ENCODE results near the gene SLC7A10. TPM values are rescaled to one million over a fixed set of nuclear protein-coding genes. Genes with fewer than 3 reads are reported as not detected.

The SLC7A10 gene
- total RNA-seq, 1 donor from 2014 or later = 0.32 TPM

DNA sequence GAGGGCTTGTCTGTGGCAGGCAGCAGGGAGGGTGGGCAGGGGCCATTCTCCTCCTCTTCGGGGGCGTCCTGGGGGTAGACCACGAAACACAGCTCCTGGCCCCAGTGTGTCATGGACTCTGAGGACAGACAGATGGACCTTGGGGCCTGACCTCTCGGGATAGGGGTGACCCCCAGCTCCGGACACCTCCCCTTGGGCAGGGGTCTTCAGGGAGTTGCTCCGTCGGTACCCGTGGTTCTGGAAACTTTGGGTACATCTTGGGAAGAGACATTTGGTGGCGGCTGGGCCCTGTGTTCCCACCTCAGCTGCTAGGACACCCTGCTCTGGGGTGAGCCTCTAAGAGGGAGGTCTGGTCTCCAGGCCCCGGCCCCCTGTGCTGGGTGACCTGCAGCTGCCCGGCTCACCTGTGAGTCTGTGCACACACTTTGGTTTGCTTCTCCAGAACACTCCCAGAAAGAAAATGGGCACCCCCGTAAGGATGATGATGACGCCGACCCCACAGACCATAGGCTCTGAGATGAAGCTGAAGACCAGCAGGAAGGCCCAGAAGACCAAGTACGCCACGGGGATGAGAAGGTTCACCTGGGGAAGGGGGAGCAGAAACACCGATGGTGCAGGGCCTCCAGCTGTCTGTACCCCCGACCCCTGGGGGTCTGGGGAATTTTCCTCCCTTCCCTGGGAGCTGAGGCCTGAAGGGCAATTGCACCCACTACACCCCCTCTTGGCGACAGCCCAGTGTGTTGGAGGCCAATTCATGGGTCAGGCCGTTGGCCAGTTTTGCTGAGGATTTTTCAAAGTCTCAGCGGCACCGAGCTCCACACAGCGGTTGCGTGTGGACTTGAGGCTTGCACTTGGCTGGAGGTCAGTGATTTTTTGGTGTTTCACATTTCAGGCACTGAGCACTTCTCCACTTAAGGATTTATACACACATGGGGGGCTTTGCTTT is 16.5 kb downstream of the SLC7A10 start:
- DNase-seq (ENCODE audit: missing footprints) (peak; percentile 59), ATAC-seq (peak; percentile 32)
- intact Hi-C loops (cut with DNase I) = no loop called here

DNA sequence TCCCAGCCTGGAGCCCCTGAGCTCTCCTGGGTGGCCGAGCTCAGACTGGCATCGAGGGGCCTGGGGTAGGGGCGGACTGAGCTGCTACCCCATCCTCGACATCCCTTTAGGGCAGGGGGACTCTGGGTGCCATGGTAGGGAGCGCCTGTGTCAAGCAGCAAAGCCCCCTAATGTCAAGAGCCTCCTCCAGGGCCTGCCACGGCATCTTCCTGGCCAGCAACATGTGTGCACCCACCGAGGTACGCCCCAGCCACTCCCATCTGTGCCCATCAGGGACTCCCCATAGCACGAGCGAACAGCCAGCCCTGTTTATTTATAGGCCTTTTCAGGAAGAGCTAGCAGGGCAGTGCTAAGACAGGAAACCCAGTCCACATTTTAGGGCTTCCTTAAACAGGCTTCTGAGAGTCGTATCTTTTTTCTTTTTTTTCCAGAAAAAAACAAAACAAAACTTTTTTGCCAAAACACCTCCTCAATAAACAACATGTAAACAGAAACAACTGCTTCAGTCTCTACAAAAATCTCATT is 17.2 kb downstream of the SLC7A10 start:
- no peak for ATAC-seq
- no peak for DNase-seq (ENCODE audit: missing footprints)
- intact Hi-C loops (cut with DNase I) = no loop called here

DNA sequence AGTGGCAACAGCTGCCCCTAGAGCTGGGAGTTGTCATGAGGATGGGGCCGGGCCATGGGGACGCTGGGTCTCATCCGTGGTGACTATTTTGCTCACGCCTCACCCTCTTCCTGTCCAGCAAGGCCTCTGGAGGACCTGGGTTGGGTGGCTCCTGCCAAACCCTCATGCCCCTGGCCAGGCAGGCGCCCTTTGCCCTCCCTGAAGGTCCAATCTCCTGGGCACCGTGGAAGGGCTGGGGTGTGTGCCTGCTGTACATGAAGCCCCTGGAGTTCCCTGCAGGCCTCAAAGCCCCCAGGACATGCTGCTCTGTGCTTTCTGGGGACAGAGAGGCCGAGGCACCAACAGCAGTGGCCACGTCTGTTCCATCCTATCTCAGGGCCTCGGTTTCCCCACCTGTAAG is 17.7 kb downstream of the SLC7A10 start:
- DNase-seq (ENCODE audit: missing footprints) = no peak
- intact Hi-C loops (cut with DNase I) = no loop called here
- no peak for ATAC-seq

DNA sequence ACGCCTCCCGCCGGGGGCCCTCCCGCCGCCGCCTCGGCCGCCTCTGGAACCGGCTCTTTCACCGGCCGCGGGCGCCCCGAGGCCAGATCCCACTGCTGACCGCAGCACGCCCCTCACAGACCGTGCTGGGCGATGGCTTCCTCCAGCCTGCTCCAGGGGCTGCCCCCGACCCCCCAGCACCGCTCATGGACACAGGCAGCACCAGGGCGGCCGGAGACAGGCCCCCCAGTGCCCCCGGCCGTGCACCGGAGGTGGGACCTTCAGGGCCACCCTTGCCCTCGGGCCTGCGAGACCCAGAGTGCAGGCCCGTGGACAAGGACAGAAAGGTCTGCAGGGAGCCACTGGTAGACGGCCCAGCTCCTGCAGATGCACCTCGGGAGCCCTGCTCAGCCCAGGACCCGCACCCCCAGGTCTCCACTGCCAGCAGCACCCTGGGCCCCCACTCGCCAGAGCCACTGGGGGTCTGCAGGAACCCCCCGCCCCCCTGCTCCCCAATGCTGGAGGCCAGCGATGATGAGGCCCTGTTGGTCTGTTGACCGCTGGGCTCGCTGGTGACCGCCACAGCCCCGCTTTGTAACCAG is 18.5 kb downstream of the SLC7A10 start:
- peak; percentile 50 for DNase-seq (ENCODE audit: missing footprints)
- ATAC-seq = no peak
- intact Hi-C loops (cut with DNase I) = no loop called here

DNA sequence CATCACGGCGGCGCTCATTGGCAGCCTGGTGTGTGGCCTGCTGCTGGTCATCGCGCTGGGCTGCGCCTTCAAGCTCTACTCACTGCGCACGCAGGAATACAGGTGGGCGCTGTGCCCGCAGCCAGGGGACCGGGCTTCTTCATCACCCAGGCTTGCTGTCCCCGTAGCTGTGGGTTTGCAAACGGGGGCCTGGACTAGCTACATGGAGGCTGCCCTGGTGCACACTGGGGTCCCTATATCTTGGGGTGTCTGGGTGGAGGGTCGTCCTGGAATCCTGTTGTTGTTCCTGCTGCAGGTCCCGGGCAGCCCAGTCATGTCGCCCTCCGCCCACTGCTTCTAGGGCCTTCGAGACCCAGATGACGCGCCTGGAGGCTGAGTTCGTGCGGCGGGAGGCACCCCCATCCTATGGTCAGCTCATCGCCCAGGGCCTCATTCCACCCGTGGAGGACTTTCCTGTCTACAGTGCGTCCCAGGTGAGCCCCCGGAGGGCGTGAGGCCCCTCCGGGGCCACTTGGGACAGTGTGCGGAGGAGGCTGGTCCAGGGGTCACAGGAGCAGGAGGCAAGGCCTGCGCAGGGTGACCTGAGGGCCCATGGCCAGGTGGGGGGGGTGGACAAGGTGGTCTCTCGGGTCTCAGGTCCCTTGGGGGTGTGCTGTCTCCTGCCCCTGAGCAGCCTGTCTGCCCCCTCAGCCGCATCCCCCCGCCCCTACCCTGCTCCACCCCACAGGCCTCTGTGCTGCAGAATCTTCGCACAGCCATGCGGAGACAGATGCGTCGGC is 19.2 kb downstream of the SLC7A10 start:
- DNase-seq (ENCODE audit: missing footprints) = peak; percentile 68
- intact Hi-C loops (cut with DNase I) = no loop called here

DNA sequence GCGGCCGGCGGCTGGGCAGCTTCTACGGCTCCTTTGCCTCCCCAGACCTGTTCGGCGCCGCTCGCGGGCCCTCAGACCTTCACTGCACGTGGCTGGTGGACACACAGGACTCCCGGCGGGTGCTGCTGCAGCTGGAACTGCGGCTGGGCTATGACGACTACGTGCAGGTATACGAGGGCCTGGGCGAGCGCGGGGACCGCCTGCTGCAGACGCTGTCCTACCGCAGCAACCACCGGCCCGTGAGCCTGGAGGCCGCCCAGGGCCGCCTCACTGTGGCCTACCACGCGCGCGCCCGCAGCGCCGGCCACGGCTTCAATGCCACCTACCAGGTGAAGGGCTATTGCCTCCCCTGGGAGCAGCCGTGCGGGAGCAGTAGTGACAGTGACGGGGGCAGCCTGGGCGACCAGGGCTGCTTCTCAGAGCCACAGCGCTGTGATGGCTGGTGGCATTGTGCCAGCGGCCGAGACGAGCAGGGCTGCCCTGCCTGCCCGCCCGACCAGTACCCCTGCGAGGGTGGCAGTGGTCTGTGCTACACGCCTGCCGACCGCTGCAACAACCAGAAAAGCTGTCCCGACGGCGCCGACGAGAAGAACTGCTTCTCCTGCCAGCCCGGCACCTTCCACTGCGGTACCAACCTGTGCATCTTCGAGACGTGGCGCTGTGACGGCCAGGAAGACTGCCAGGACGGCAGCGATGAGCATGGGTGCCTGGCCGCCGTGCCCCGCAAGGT is 20.0 kb downstream of the SLC7A10 start:
- DNase-seq (ENCODE audit: missing footprints) (peak; percentile 62), ATAC-seq (no peak)
- intact Hi-C loops (cut with DNase I) = no loop called here

More for the DNA sequence above, 19.2 kb downstream of the SLC7A10 start:
- no peak for ATAC-seq

DNA sequence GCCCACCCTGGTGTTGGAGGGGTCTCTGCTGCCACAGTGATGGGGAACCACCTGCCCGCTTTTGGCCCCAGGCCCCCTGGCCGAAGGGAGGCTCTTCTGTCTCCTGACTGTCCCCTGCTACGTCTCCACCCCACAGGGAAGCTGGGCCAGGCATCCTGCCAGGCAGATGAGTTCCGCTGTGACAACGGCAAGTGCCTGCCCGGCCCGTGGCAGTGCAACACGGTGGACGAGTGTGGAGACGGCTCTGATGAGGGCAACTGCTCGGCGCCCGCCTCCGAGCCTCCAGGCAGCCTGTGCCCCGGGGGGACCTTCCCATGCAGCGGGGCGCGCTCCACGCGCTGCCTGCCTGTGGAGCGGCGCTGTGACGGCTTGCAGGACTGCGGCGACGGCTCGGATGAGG is 20.5 kb downstream of the SLC7A10 start:
- intact Hi-C loops (cut with DNase I) = no loop called here
- DNase-seq (ENCODE audit: missing footprints) = peak; percentile 37
- ATAC-seq = no peak

DNA sequence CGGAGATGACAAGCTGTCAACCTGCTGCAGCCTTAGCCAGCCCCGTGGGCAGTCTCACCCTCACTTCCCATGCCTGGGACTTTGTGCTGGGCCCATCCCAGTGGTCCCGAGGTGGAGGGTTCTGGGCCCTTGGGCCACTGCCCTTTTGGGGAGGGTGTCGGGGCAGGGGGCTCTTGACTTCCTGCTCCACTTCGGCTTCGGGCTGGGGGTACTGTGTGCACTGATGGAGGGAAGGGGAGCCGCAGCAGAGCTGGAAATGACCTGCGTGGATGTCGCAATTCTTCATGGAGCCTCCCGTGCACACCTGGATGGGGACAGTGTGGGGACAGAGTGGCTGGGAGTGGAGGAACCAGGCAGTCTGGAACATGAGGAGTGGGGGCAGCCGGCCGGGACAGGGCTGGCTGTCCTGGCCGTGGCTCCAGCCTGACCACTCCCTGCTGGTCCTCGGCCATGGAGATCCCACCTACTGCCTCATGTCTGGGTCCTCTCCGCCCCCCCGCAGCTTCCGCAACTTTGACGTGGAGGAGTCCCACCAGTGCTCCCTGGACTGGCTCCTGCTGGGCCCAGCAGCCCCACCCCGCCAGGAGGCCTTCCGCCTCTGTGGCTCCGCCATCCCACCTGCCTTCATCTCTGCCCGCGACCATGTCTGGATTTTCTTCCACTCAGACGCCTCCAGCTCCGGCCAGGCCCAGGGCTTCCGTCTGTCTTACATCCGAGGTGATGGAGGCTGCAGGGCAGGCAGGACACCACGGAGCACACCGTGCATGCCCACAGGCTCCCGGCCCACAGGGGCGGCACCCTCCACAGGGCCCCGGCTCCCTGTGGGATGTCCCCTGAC is 21.3 kb downstream of the SLC7A10 start:
- DNase-seq (ENCODE audit: missing footprints) = peak; percentile 23
- intact Hi-C loops (cut with DNase I) = no loop called here
- no peak for ATAC-seq

DNA sequence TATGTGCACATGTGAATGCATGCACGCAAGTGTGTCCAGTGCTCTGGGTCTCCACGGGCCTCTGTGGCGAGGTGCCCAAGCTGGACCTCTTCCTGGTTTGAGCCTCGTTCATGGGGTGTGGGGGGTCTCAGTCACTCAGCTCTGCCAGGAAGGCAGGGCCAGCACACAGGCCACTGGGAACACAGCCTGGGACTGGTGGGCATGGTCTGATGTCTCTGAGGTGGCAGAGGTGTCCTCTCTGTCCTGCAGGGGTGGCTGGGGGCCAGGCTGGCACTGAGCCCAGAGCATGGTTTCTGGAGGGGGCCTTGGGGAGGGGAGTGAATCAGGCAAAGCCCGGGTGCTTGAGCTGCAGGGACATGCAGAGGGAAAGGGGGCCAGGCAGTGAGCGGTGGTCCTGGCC is 22.1 kb downstream of the SLC7A10 start:
- intact Hi-C loops (cut with DNase I) = no loop called here
- peak; percentile 37 for DNase-seq (ENCODE audit: missing footprints)
- no peak for ATAC-seq

DNA sequence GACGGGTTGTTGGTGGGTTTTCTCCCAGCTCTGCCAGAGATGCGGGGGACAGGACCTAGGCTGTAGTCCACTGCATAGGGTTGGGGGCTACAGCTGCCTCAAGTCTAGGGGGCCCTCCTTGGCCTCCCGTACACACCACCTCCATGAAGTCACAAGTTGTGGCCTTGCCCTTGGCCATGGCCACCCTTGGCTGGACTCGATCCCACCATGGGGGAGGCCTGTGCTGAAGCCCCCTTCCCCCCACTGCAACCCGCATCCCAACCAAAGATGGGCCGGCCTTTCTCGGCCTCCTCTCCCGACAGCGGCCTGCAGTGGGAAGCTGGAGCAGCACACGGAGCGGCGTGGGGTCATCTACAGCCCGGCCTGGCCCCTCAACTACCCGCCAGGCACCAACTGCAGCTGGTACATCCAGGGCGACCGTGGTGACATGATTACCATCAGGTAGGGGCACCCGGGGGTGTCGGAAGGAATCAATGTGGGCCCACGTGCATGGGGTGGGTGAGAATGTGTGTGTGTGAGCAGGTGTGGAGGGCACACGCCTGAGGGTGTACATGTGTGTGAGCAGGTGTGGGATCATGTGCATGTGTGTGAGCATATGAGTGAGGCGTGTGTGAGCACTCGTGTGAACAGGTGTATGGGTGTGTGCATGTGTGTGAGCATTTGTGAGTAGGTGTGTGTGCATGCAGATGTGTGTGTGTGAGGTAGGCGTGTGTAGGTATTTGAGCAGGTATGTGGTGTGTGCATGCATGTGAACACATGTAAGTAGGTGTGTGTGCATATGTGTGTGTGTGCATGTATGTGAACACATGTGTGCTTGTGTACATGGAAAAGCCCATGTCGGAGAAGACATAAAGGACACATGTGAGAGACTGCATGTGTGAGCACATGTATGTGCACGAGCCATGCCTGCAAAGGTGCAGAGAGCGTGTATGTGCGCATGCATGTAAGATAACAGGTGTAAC is 22.8 kb downstream of the SLC7A10 start:
- intact Hi-C loops (cut with DNase I) = no loop called here
- DNase-seq (ENCODE audit: missing footprints) = peak; percentile 45
- no peak for ATAC-seq

DNA sequence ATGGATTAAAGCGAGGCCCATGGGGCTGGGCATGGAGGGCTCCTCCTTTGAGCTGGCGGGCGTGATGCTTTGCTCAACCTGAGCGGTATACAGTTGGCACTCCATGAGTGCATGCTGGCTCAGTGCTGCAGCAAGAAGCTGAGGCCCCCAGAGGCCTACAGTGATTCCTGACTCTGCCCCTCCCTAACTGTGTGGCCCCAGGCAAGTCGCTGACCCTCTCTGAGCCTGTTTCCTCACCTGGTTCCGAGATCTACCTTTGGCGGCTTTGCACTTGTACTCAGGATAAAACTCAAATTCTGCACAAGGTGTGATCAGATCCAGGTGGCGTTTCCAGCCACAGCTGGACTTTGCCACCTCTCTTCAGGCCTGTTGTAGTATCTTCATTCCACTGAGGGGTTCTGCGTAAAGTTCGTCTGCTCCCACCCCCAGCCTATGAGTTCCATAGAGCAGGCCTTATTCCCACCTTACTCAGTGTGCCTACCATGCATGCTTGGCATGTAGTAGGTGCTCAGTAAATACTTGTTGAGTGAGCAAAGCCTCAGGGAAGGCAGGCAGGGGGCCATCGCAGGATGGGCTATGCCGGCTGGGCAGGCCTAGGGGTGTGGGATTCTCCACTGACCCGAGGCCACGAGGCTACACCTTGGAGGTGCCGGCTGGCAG is 23.6 kb downstream of the SLC7A10 start:
- intact Hi-C loops (cut with DNase I) = no loop called here
- ATAC-seq (no peak), DNase-seq (ENCODE audit: missing footprints) (no peak)

DNA sequence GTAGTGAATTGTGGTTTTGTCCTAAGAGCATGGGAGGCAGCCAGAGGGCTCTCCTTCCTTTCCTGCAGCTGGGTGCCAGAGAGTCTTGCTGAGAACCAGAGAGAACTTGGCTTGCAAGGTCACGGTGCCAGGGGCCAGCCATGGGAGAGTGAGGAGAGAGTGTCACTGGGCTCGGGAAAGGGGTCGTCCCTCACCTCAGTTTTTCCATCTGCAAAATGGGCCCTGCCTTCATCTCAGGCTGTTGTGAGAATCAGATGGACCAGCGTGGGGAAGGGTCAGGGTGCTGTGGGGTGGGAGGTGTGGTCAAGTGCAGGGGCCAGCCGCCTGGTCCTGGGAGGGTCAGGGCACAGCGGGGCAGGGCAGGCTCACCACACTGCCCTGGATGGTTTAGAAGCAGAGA is 24.2 kb downstream of the SLC7A10 start:
- no peak for ATAC-seq
- DNase-seq (ENCODE audit: missing footprints) = peak; percentile 13
- intact Hi-C loops (cut with DNase I) = no loop called here

DNA sequence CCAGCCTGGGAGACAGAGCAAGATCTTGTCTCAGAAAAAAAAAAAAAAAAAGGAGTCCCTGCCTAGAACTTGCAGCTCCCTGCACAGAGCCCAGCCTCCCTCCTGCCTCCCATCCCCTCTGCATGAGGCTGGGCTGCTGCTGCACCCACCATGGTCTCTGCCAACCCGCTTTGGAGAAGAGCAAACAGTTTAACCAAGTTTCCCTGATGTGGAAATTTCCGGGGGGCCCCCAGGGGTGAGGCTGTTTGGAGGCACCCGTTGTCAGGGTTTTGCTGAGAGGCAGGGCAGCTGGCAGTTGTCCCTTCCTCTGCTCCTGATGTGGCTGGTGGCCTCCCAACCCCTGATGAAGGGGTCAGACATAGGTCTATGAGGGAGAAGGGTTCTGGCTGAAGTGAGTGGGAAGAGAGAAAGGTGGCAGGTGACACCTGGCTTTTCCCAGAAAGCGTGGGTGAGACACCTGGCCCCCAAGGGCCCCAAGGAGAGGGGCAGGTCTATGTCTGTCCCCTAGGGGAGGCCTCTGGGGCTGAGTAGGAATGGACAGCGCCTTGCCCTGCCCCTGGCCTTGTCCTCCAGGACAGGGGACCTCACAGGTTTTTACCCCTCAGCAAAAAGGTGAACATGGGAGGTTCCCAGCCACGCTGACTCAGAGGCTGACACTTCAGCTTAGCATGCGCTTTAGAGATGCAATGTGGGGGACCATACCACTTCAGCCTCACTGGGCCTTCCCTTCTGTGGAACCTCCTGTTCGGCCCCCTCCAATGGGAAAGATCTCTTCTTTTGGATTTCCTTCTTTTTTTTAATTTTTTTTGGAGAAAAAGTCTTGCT is 26.0 kb downstream of the SLC7A10 start:
- no peak for ATAC-seq
- peak; percentile 20 for DNase-seq (ENCODE audit: missing footprints)
- intact Hi-C loops (cut with DNase I) = no loop called here

DNA sequence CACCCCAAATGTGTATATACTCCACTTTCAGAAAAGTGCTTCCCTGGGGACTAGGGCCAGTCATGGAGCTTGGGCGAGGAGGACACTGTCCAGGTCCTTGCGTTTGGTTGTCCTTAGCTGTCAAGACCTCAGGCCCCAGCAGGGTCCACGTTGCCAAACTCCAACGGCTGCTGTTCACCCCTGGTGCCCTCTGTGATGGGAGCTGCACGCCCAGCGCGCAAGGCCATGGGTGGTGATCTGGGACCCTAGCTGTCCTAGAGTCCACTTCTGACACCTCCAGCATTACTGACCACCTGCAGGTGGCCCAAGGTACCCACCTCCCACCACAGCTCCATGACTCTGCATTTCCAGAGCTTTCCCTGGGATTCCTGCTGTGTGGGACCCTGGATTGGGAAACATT is 27.5 kb downstream of the SLC7A10 start:
- no peak for ATAC-seq
- peak; percentile 0 for DNase-seq (ENCODE audit: missing footprints)
- intact Hi-C loops (cut with DNase I) = no loop called here

DNA sequence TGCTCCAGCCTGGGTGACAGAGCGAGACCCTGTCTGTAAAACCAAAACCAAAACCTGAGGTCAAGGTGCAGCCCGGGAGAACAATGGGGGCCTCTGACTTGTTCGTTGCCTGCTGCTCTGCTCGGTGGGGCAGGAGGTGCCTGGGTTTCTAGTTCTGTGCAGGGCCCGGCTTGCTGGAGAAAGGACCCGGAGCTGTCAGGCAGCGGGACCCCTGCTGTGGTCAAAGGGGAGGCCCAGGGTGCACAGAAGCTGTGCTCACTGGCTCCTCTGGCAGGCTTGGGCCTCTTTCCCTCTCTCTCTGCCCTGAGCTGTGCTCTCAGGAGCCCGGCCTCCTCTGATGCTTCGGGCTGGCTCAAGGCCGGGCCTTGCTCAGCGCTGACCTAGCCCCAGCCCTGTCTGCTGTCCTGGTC is 28.1 kb downstream of the SLC7A10 start:
- DNase-seq (ENCODE audit: missing footprints) (peak; percentile 2), ATAC-seq (no peak)
- intact Hi-C loops (cut with DNase I) = no loop called here
